Measurements from ENCODE around the gene RIMS4. TPM values are rescaled to one million over a fixed set of nuclear protein-coding genes. Genes with fewer than 3 reads are reported as not detected.
"Not testable (repeated sequence)": the region's sequence is repeated elsewhere in the genome, so short reads cannot be mapped to it uniquely, and the experiment has no call there.

RIMS4 gene
- total RNA-seq, 2 experiments from 2014 or later: 0.07 TPM

DNA sequence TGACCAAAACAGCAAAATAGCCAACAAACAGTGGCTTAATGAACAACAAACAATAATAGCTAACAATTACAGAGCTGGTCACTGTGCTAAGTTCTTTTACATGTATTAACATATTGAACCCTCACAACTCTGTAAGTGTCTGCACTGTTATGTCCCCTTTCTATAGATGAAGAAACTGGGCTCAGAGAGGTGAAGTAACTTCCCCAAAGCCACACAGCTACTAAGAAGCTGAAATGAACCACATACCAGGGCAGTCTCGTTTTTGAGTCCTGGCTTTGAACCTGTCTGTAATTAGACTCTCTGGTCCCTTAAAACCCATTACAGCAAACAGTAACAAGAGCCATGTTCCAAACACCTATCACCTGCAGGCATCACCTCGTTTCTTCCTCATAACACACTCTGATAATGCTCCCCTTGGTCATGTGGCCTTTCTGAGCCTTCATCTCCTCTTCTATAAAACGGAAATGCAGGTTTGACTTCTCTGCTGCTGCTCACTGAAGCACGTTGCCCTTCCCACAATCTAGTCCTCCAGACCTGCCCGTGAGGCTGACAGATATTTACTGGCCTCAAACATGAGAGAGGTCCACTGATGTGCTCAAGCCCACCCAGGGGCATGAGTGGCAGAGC is 41.4 kb downstream of the RIMS4 start:
- no peaks in the 10 kb centered on the region for H3K9me3 Mint-ChIP-seq
- no peaks in the 10 kb centered on the region for H3K4me1 Mint-ChIP-seq (ENCODE audit: low read depth)
- no peak overlapping the region for H3K27ac Mint-ChIP-seq
- DNase-seq: no peak
- no peaks in the 10 kb centered on the region for H3K36me3 Mint-ChIP-seq (ENCODE audit: low read depth)
- intact Hi-C loops (cut with micrococcal nuclease): no loop called here
- peaks cover 13% of the 10 kb centered on the region for H3K27me3 Mint-ChIP-seq (ENCODE audit: low read depth)
- CTCF ChIA-PET: interaction anchor here (1.0 kb wide), 1 partner anchor 21 kb away, joined by 4 read pairs; no protein-coding TSS in a partner anchor
- no peak overlapping the region for H3K4me3 Mint-ChIP-seq

DNA sequence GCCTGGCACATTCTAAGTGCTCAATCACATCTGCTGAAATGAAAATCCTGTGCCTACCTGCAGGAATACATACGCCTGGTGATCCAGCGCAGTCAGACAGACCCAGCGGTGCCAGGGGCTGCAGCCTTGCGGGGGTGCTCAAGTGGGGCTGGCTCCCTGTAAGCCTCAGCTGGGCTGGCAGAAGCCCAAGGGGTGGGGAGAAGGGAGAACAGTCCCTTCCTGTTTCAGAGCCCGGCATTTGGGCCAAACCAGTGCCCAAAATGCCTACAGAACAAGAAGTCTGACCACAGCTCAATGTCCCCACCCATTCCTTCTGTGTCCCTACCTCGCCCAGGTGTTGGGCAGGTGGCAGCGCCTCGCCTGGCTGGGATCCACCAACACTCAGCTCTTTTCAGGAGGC is 42.1 kb downstream of the RIMS4 start:
- Mint-ChIP-seq H3K27me3 (ENCODE audit: low read depth) (peaks cover 13% of the 10 kb centered on the region), H3K36me3 (ENCODE audit: low read depth) (no peaks in the 10 kb centered on the region), H3K4me1 (ENCODE audit: low read depth) (no peaks in the 10 kb centered on the region), H3K4me3 (no peak overlapping the region), H3K27ac (no peak overlapping the region), H3K9me3 (no peaks in the 10 kb centered on the region)
- DNase-seq: no peak
- intact Hi-C loops (cut with micrococcal nuclease): no loop called here
- CTCF ChIA-PET: interaction anchor here (1.0 kb wide), 1 partner anchor 20 kb away, joined by 4 read pairs; no protein-coding TSS in a partner anchor

DNA sequence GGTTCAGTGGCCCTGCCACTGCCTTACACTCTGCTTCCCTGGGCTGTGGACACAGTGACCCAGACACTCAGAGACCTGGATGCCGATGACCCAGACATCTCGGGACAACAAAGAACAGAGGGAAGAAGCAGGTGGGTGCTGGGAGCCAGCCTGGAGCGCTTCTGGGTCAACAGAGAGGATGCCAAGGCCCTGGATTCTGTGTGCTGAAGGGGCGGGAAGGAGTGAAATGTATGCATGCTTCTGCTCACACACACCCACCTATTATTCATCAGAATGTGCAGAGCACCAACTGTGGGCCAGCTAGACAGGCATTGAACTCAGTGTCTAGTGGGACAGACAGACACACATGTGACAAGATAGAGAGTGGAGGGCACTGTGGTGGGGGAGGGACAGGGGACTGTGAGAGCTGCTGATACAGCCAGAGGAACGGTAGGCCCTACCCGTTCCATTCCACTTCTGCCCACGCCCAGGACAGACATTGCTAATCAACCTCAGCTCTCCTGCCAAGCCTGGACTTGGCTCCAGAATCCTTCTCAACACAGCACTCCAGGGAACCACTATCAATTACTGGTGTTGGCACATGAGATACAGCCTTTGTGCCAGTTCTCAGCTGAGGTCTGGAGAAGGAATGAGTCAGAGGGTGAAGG is 44.5 kb downstream of the RIMS4 start:
- no peaks in the 10 kb centered on the region for H3K9me3 Mint-ChIP-seq
- H3K4me3 Mint-ChIP-seq: no peak overlapping the region
- CTCF ChIA-PET: interaction anchor here (0.6 kb wide), 1 partner anchor 49 kb away, joined by 3 read pairs; no protein-coding TSS in a partner anchor
- H3K4me1 Mint-ChIP-seq (ENCODE audit: low read depth): no peaks in the 10 kb centered on the region
- H3K36me3 Mint-ChIP-seq (ENCODE audit: low read depth): no peaks in the 10 kb centered on the region
- no peak overlapping the region for H3K27ac Mint-ChIP-seq
- peaks cover 7% of the 10 kb centered on the region for H3K27me3 Mint-ChIP-seq (ENCODE audit: low read depth)
- intact Hi-C loops (cut with micrococcal nuclease): no loop called here
- DNase-seq: no peak

DNA sequence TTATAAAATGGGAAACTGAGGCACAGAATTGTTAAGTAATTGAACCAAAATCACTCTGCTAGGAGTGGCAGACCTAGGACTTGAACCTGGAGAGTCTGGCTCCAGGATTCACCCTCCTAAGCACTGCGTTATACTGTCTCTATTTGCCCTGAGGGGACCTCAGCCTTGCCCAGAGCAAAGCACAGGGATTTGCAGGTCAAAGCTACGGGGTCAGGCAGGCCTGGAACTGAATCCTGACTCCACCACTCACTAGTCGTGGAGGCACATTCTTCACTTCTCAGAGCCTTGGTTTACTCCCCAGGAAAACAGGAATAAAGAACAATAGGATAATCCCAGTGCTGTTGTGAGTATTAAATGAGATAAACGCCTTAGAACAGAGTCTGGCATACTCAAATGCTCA is 45.3 kb downstream of the RIMS4 start:
- H3K27ac Mint-ChIP-seq: no peak overlapping the region
- no peaks in the 10 kb centered on the region for H3K36me3 Mint-ChIP-seq (ENCODE audit: low read depth)
- no peak for DNase-seq
- H3K4me1 Mint-ChIP-seq (ENCODE audit: low read depth): no peaks in the 10 kb centered on the region
- peaks cover 7% of the 10 kb centered on the region for H3K27me3 Mint-ChIP-seq (ENCODE audit: low read depth)
- H3K9me3 Mint-ChIP-seq: no peaks in the 10 kb centered on the region
- H3K4me3 Mint-ChIP-seq: no peak overlapping the region
- CTCF ChIA-PET: no interaction called here
- intact Hi-C loops (cut with micrococcal nuclease): no loop called here

DNA sequence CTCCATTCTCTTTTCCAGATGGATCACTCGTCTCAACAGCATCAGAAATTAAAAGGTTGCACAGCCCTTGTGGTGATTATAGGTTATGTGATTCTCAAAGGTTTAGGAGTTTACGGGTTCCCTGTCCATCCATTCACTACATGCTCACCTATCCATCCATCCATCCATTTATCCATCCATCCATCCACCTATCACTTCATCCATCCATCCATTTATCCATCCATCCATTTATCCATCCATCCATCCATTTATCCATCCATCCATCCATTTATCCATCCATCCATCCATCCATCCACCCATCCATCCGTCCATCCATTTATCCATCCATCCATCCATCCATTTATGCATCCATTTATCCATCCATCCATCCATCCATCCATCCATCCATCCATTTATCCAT is 46.5 kb downstream of the RIMS4 start:
- H3K4me3 Mint-ChIP-seq; H3K27ac Mint-ChIP-seq; H3K36me3 Mint-ChIP-seq (ENCODE audit: low read depth); H3K27me3 Mint-ChIP-seq (ENCODE audit: low read depth); H3K4me1 Mint-ChIP-seq (ENCODE audit: low read depth); intact Hi-C loops (cut with micrococcal nuclease); CTCF ChIA-PET; DNase-seq; H3K9me3 Mint-ChIP-seq: not testable (repeated sequence)

DNA sequence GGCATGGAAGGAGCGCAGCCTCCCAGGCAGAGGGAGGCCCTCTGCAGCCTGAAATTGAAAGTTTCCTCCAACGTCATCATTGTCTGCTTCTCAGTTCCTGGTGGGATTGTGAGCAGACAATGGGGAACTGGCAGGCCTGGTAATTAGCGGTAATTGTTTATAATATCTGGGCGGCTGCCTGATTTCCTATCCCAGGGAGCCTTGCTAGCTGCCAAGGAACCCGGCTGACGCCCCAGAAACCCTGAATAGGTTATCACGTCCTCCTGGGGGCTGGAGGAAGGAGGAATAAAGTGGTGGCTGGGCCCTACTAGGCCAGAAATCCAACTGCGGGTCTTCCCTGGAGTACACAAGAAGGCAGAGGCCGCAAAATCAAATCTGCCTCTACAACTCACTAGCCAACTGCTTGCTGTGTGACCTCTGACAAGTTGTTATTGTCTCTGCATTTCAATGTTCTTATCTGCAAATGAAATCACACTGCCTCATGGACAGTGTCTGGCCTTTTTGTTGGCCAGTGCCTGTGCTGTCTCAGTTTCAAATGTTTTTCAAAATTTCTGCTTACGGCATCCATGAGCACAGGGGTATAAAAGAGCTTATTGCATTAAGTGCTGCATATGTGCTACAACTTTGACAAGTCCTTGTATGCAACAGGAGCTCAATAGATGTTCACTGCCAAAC is 47.7 kb downstream of the RIMS4 start:
- H3K4me3 Mint-ChIP-seq: no peak overlapping the region
- no peak for DNase-seq
- no peak overlapping the region for H3K27ac Mint-ChIP-seq
- H3K9me3 Mint-ChIP-seq: no peaks in the 10 kb centered on the region
- intact Hi-C loops (cut with micrococcal nuclease): no loop called here
- H3K4me1 Mint-ChIP-seq (ENCODE audit: low read depth): no peaks in the 10 kb centered on the region
- peaks cover 4% of the 10 kb centered on the region for H3K27me3 Mint-ChIP-seq (ENCODE audit: low read depth)
- CTCF ChIA-PET: interaction anchor here (1.2 kb wide), 1 partner anchor 15 kb away, joined by 3 read pairs; no protein-coding TSS in a partner anchor
- no peaks in the 10 kb centered on the region for H3K36me3 Mint-ChIP-seq (ENCODE audit: low read depth)

DNA sequence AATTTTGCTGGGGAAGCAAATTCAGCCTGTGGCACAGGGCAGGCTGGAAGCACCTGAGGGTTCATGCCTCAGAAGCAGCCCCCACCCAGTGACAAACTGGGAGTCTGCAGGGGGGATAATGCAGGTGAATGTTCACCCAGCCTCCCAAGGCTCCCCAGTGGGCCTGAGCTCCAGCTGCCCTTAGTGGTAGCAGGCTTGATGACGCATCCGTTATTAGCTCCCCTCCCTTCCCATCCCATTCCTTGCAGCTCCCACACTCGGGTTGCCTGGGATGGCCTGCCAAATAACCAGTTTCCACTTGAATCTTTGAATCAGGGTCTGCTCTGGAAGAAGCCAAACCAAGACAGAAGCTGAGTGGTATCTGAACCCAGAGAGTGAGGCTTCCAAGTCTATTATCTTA is 48.9 kb downstream of the RIMS4 start:
- H3K9me3 Mint-ChIP-seq: no peaks in the 10 kb centered on the region
- H3K4me3 Mint-ChIP-seq: no peak overlapping the region
- intact Hi-C loops (cut with micrococcal nuclease): no loop called here
- CTCF ChIA-PET: no interaction called here
- DNase-seq: no peak
- peaks cover 4% of the 10 kb centered on the region for H3K27me3 Mint-ChIP-seq (ENCODE audit: low read depth)
- H3K36me3 Mint-ChIP-seq (ENCODE audit: low read depth): no peaks in the 10 kb centered on the region
- H3K4me1 Mint-ChIP-seq (ENCODE audit: low read depth): no peaks in the 10 kb centered on the region
- no peak overlapping the region for H3K27ac Mint-ChIP-seq

DNA sequence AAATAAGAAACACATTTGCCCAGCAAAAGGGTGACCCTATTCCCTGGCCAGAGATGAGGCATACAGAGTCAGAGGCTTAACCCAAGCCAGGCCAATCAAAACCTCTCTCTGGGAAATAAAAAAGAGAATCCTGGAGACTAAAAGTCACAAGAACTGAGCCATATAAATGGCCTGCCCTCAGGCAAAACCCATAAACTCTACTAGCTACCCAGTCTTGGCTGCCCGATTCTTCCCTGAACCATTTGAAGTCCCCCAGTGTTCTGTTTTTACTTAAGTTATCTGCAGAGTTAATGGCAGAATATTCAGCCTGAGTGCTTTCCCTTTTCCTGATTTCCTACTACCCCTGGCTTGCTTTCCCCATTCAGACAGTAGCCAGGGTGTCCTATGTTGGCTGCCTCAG is 50.8 kb downstream of the RIMS4 start:
- intact Hi-C loops (cut with micrococcal nuclease): no loop called here
- no peaks in the 10 kb centered on the region for H3K9me3 Mint-ChIP-seq
- H3K36me3 Mint-ChIP-seq (ENCODE audit: low read depth): no peaks in the 10 kb centered on the region
- no peak for DNase-seq
- no peak overlapping the region for H3K27ac Mint-ChIP-seq
- no peak overlapping the region for H3K4me3 Mint-ChIP-seq
- no peaks in the 10 kb centered on the region for H3K27me3 Mint-ChIP-seq (ENCODE audit: low read depth)
- CTCF ChIA-PET: interaction anchor here (1.9 kb wide), 1 partner anchor 107 kb away, joined by 4 read pairs; no protein-coding TSS in a partner anchor
- no peaks in the 10 kb centered on the region for H3K4me1 Mint-ChIP-seq (ENCODE audit: low read depth)

DNA sequence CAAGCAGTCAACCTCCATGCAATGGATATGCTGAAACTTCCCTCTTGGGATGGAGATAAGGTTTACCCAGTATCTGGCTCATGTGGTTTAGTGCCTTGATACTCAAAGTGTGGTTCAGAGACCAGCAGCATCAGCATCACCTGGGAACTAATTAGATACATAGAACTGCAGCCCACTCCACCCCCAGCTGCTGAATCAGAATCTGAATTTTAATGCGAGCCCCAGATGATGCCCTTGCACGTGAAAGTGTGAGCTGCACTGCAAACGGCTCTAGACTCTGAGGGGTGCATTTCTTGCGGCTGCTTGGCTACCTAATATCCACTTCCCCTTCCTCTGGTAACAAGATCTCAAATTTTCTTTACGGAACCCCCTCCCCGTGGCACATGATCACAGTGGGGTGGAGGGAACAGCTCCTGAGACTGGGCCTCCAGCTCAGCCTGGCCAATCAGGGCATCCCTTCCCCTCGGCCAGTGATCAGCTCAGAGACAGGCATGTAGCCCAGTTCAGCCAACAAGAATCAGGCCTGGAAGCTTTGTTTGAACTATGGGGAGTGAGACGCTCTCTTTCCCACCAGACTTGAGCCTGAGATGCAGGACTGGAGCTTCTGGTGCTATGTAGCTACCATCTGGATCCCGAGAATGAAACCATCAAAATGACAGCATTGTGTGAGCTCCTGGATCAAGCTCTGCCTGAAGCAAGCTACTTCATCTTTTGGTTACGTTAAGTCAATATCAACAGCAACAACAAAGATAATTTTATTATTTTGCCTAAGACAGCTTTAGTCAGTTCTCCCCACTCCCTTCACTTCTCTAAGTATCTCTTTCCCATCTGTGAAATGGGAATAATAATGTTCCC is 51.9 kb downstream of the RIMS4 start:
- Mint-ChIP-seq H3K27ac (no peak overlapping the region), H3K4me3 (no peak overlapping the region), H3K9me3 (no peaks in the 10 kb centered on the region), H3K4me1 (ENCODE audit: low read depth) (no peaks in the 10 kb centered on the region), H3K36me3 (ENCODE audit: low read depth) (no peaks in the 10 kb centered on the region), H3K27me3 (ENCODE audit: low read depth) (no peaks in the 10 kb centered on the region)
- DNase-seq: no peak
- CTCF ChIA-PET: interaction anchor here (0.9 to 1.9 kb wide), 4 partner anchors 8 to 109 kb away, joined by 3 to 4 read pairs (median 4); no protein-coding TSS in a partner anchor
- intact Hi-C loops (cut with micrococcal nuclease): no loop called here

DNA sequence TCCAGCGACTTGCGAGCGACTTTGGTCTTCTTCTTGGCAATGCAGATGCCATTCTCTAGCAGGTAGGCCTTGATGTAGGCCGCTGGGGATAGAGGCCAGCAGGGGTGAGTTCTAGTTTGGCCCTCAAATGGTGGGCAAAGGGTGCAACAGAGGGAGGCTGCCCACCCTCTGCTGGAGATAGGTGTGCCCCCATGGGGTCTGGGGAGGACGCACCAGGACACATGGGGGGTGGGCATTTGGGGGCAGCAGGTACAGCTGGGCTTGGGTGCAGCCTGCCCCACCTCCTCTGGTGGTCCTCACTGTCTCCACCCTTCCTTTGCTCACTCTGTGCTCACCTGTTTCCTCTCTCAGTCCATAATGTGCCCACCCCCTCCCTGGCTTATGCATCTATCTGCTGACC is 53.4 kb downstream of the RIMS4 start:
- H3K27me3 Mint-ChIP-seq (ENCODE audit: low read depth): no peaks in the 10 kb centered on the region
- H3K27ac Mint-ChIP-seq: no peak overlapping the region
- CTCF ChIA-PET: interaction anchor here (2.0 kb wide), 1 partner anchor 9 kb away, joined by 9 read pairs; no protein-coding TSS in a partner anchor
- H3K9me3 Mint-ChIP-seq: no peaks in the 10 kb centered on the region
- intact Hi-C loops (cut with micrococcal nuclease): no loop called here
- no peaks in the 10 kb centered on the region for H3K36me3 Mint-ChIP-seq (ENCODE audit: low read depth)
- H3K4me3 Mint-ChIP-seq: no peak overlapping the region
- H3K4me1 Mint-ChIP-seq (ENCODE audit: low read depth): no peaks in the 10 kb centered on the region
- DNase-seq: no peak

DNA sequence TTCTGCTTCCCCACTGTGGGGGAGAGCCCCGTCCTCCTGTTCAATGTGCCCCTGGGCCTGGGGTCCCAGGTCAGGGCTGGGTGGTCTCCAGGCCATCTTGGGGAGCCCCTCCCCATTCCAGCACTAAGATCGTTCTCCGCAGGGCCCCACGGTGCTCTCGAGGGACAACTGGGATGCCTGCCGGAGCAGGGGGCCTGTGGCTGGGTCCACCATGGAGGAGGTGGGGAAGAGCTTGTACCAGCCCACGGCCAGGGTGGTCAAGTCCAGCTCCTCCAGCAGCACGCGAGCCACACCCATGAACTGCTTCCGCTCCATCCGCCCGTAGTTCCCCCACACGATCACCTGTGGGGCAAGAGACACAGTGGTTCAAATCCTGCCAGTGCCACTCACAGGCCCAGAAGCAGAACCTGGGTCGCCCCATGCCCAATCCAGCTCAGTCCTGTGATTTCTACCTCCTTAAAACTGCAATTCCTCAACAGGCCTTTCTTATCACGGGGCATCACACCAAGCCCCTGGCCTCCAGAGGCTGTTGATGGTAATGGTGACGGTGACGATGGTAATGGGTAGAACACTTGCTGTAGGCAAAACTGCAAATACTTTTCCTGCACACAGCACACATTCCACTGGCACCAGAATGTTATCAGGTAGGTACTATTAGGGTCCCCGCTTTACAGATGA is 54.2 kb downstream of the RIMS4 start:
- Mint-ChIP-seq H3K27me3 (ENCODE audit: low read depth) (peaks cover 4% of the 10 kb centered on the region), H3K4me3 (no peak overlapping the region), H3K9me3 (no peaks in the 10 kb centered on the region), H3K4me1 (ENCODE audit: low read depth) (no peaks in the 10 kb centered on the region), H3K27ac (no peak overlapping the region), H3K36me3 (ENCODE audit: low read depth) (no peaks in the 10 kb centered on the region)
- CTCF ChIA-PET: interaction anchor here (2.0 kb wide), 1 partner anchor 9 kb away, joined by 9 read pairs; no protein-coding TSS in a partner anchor
- intact Hi-C loops (cut with micrococcal nuclease): no loop called here
- DNase-seq: no peak

DNA sequence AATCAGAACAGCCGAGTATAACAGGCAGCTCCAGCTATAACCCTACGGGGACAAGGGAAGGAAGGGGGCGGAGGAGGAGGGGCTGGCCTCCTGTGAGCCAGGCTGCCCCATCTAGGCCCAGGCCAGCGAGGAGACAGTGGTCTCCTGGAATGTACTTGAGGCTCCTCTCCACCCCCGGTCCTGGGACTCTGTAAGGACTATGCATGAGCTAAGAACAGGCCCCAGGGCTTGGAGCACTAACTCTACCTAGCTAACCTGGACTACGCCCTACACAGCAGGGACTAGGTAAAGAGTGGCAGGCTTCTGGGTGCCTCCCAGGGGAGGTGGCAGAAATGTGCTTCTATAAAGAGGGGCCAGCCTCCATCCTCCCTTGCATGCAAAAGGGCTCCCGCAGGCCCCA is 55.8 kb downstream of the RIMS4 start:
- CTCF ChIA-PET: no interaction called here
- Mint-ChIP-seq H3K36me3 (ENCODE audit: low read depth) (no peaks in the 10 kb centered on the region), H3K9me3 (no peaks in the 10 kb centered on the region), H3K4me3 (no peak overlapping the region), H3K4me1 (ENCODE audit: low read depth) (no peaks in the 10 kb centered on the region), H3K27ac (no peak overlapping the region), H3K27me3 (ENCODE audit: low read depth) (peaks cover 4% of the 10 kb centered on the region)
- DNase-seq: no peak
- intact Hi-C loops (cut with micrococcal nuclease): no loop called here
